ENCODE results near the gene NCR2.

The NCR2 gene

DNA sequence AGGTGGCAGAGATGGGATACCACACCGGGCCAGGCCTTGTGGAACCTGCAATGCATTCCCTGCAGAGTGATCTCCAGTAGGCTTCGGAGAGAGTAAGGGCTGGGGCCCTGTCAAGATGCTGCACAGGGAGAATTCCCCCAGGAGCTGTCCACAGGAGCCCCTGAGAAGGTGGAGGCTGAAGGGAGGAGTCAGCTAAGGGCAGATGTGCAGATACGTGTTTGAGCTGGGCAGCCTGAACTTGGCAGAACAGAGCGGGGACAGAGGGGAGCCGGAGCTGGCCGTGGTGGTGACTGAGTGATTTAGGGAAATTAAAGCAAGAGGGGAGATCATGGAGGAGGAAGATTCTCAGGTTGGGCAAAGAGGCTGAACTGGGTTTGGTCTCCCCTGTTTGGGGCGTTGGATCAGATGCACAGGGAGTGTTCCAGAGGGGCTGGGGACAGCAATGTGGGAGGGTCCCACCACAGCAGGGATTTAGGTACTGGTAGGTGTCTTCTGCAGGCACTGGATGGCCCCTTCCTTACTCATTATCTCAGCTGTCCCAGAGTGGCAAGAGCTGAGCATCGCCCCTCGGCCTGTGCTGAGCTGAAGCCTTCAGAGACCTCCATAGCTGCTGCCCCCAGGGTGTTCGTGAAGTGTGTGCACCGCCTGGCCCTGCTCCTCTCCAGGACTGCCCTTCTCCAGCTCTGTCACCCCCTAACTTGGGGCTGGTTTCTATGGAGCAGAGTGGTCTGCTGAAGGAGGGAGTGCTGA, 3.8 kb upstream of the NCR2 start:
- no peak for DNase-seq

- DNase-seq: no peak
Measured at GRCh38 chr6:41332241-41332640, 3.2 kb upstream of the NCR2 start.

DNA sequence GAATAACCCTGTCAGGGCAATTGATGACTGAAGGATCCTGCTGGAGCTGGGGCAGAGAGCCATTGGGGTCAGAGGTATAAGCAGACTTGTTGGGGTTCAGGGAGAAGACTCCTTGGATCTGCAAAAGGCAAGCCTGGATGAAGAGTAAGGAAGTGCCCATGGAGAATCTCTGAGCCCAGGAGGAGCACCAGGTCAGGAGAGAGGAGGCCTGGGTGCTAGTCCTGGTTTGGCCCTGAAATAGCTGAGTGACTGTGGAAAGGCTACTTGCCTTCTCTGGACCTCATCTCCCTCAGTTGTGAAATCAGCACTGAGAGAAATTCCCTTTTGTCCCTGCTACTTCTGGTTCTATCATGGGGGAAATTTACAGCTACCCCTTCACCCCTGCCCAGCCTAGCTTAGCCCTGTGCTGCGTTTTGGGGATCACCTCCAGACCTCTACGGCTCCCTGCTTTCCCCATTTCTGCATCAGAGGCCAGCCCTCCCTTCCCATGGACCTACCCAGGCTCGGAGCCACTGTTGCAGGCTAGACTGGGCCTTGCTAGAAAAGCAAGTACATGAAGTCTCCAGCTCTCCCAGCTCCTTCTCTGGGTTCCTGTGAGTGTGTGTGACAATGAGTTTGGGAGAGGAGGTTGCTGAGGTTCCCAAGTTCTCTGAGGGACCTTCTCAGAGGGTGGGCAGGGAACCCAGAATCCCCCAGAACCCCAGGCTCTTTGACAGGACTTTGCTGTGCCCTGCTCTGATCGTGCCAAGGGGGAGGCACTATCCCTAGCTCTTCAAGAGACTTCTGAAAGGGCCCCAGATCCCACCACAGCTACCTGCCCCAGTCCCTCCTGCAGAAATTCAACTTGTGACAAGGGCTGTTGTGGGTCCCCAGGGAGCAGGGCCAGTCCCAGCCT, 2.3 kb upstream of the NCR2 start:
- DNase-seq: no peak

DNA sequence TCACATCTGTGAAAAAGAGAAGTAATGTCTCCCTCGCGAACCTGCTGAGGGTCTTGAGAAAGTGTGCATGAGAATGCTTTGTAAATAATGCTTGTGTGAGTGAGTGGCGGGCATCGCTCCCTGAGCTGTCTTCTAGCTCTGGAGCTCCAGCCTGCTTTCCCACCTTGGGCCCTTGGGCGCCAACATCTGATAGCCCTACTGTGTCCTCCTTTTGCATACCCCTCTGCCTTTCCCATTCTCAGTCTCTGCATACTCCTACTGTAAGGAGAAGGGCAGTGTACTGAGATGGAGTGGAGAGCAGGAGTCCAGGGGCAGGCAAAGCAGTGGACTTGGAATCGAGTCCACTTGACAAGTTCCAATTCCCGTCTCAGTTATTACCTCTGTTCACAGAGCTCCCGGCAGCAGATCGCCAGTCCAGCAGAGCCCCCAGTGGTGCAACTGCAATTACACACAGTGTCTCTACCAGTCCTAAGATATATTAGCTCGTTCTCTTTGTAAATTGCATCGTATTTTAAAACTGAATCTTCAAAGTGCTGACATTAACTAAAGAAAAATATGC, 847 bp upstream of the NCR2 start:
- no peak for DNase-seq

DNA sequence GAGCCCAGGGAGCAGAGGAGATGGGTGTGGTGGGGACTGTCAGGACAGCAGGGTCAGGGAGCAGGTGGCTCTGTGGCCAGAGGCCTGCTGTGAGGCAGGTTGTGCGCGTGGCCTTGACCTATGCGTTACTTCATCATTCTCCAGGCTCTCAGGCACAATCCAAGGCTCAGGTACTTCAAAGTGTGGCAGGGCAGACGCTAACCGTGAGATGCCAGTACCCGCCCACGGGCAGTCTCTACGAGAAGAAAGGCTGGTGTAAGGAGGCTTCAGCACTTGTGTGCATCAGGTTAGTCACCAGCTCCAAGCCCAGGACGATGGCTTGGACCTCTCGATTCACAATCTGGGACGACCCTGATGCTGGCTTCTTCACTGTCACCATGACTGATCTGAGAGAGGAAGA, 535 bp downstream of the NCR2 start:
- DNase-seq: no peak

DNA sequence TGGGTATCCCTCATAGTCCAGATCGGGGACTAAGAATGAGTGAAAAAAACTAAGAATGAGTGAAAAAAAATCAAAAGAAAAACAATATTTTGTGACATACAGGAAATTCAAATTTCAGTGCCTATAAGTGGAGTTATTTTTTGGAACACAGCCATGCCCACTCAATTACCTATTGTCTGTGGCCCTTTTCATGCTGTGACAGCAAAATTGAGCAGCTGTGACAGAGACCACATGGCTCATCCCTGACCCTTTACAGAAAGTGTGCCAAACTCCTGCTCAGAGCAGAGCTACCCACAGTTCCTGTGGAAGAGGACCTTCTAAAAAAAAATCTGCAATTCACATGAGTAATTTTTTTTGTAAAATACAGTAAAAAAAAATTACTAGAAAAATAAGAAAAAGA, 1.4 kb downstream of the NCR2 start:
- no peak for DNase-seq

GRCh38 chr6:41337709-41338108, 2.3 kb downstream of the NCR2 start:
- no peak for DNase-seq

GRCh38 chr6:41338659-41339058, 3.3 kb downstream of the NCR2 start:
- DNase-seq: no peak

DNA sequence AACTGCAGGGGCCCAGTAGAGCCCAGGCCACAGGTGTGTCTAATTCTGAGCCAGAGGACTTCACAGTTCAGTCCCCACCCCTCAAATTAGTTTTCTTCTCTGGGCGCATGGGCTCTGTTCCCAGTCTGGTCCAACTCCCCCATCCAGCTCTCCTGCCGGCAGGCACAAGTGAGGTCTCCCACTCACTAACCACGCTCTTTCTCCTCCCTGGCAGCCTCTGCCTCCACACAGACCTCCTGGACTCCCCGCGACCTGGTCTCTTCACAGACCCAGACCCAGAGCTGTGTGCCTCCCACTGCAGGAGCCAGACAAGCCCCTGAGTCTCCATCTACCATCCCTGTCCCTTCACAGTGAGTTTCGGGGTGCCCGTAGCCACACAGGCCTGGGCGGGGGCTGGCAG, 6.2 kb downstream of the NCR2 start:
- no peak for DNase-seq

- no peak for DNase-seq
Measured at GRCh38 chr6:41342241-41342640, 6.8 kb downstream of the NCR2 start.

- DNase-seq: no peak
Measured at GRCh38 chr6:41343641-41344187, 8.3 kb downstream of the NCR2 start.

DNA sequence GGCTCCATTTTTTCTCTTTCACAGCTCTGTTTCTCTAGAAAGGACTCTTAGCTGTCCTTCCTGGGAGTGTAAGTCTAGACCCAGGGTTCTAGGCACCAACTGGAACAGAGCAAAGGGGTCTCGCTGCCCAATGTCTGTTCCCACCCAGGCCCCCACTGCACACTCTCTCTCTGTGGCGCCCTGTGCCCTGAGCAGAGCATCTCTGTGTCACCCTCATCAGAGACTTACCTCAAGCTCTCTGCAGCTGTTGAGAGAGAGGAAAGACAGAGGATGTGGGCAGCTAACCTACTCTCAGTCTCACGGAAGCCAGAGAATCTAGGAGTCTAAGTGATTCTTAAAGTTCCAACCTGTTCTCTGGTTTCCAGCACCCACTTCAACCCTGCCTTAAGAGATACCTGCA, 9.5 kb downstream of the NCR2 start:
- DNase-seq: no peak

GRCh38 chr6:41345901-41346300, 10.5 kb downstream of the NCR2 start:
- no peak for DNase-seq

DNA sequence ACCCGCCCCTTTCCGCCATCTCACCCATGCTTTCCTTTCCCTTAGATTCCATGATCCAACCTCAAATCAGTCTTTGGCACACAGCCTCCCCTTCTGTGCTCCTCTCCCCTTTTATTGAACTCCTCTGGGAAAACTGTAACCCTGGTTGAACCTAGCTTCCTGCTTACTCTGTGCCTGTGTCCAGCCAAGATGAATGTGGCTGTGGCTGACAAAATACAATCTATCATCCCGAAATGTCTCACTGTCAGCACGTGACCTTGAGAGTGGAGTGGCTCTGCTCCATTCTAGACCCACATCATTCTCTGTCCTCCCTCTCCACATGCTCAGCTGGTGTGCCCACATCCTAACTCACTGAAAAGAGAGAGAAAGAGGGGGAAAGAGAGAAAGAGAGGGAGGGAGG, 11.0 kb downstream of the NCR2 start:
- DNase-seq: no peak

- no peak for DNase-seq
Measured at GRCh38 chr6:41347378-41348050, 12.1 kb downstream of the NCR2 start.

- DNase-seq: no peak
Measured at GRCh38 chr6:41348934-41349333, 13.5 kb downstream of the NCR2 start.

- no peak for DNase-seq
Measured at GRCh38 chr6:41352396-41352795, 17.0 kb downstream of the NCR2 start.

DNA sequence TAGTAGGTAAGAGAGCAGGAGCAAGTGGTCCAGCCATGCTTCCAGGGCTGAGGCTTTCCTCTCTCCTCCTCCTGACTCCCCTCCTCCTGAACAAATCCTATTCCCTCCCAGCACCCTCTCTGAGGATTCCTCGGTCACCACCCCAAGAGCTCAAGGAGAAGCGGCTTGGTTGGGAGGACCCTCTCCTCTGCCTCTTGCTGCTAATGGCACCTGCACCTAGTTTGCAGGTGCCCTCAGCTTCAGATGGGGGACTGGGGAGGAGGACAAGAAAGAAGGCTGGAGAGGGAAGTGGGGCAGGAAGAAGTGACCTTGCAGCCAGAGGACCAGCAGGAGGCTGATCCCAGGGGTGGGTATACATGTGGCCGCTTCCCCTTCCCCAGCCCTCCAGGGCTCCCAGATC, 17.5 kb downstream of the NCR2 start:
- DNase-seq: no peak

GRCh38 chr6:41353333-41353732, 17.9 kb downstream of the NCR2 start:
- DNase-seq: no peak

- DNase-seq: no peak
Measured at GRCh38 chr6:41355952-41356351, 20.5 kb downstream of the NCR2 start.

GRCh38 chr6:41356825-41357224, 21.4 kb downstream of the NCR2 start:
- DNase-seq: no peak

DNA sequence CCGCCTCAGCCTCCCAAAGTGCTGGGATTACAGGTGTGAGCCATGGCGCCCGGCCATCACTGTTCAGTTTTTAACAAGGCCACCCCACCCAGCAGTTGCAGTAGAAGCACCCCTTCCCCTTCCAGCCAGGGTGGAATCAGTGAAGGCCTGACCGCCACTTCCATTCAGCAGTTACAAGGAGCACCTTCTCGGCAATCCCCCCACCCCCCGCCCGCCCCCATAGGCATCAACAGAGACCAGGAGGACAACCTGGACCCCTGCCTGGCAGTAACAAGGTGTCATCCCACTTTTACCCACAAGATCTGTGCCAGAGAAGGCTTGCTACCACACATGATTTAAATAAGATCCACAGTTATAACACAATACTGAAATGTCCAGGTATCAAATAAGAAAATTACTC, 23.1 kb downstream of the NCR2 start:
- DNase-seq: no peak
